ENCODE measurements around the gene GRIN3A.
"Not testable (repeated sequence)": the region's sequence is repeated elsewhere in the genome, so short reads cannot be mapped to it uniquely, and the experiment has no call there.

Gene GRIN3A

DNA sequence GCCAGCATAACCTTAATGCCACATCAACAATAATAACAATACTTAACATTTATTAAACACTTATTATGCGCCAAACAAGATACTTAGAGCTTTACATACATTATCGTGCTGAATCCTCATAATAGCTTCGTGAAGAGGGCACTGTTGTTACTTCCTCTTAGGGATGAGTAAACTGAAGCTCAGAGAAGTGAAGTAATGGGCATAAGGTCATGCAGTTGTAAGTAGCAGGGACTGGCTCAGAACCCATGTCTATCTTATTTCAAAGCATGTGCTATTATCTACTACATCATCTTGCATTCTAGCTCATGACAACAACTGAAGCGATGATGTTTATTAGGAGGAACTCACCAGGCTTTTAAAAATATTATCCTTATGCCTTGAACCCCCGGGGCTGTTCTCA, 108.8 kb downstream of the GRIN3A start:
- no peak for DNase-seq

DNA sequence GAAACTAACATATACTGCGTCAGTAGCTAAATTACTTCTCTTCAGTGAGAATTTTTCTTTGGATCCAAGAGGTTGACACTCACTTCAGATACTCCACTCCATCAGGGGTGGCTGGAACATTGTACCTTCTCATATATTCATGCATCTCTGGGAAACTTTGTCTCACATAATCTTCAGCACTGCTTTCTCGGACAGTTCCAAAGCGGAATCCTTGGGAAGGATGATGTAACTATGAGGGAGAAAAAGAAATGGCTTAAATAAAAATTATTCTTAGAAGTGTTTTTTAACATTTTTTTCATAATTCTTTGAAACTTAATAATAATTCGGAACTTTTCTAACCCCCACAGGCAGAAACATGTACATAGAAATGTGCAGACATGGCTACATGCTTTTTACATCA, 110.3 kb downstream of the GRIN3A start:
- no peak for DNase-seq

DNA sequence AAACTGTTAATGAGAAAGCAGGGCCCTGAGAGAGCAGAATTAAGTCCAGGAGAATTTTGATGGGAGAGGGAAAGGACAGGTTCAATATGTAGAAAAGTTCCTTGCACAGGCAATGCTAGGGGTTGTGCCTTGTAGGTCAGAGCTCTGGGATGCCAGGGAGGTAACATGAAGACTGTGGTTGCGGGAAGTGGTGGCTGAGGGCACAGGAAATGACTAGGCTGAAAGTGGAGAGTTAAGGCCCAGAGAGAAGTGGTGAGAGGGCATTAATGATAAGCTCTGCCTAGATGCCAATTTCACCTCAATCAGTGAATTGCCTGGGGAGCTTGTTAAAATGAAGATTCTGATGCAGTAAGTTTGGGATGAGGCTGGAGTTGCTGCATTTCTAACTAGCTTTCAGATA, 112.2 kb downstream of the GRIN3A start:
- no peak for DNase-seq

DNA sequence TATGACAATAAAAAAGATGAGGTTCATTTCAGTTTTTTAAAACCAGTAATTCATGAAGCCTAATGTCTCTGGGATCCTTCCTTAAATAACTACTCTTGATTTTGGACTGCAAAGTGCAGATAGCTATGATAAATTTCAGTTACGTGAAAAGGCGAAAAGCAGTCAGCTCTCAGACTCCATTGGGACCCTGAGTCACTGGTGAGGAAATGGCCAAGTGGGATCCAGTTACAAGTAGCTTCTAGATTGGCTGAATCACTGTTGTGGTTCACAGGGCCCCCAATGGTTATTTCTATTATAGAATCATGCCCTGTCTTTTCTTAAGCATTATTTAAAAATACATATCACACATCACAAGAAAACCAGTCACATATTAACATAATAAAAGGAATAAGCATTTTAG, 112.6 kb downstream of the GRIN3A start:
- no peak for DNase-seq

DNA sequence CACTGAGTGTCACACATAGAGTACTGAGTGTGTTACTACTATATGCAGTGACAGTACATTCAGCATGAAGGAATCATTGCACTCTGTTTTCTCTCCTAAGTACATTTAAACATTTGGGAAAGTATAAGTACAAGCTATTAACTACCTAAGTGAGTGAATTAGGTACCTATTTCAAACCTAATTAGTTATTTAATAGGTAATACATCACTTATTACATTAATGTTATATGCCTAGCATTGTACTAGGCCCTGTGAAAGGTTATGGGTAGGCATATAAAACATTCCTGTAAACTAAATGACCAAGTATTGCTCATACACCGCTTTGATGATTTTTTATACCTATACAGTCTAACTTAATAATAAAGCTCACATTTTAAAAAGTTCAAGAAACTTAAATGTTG, 118.0 kb downstream of the GRIN3A start:
- no peak for DNase-seq

DNA sequence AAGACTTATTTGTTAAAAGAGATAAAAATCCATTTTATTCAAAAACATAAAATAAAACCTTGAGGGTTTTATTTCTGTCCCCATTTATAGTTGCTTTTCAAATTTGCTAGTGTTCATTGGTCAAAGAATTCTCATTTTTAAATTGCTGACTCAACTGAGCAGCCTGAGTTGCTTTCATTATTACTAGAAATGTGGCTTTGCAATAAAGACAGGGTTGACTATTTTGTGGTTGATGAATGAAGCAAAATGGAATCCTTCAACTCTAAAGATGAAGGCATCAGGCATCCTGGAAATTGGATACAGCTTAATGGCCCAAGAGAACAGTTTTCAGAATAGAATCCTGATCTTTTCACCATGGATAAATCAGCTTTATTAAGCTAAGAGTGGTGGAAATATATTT, 119.7 kb downstream of the GRIN3A start:
- no peak for DNase-seq

DNA sequence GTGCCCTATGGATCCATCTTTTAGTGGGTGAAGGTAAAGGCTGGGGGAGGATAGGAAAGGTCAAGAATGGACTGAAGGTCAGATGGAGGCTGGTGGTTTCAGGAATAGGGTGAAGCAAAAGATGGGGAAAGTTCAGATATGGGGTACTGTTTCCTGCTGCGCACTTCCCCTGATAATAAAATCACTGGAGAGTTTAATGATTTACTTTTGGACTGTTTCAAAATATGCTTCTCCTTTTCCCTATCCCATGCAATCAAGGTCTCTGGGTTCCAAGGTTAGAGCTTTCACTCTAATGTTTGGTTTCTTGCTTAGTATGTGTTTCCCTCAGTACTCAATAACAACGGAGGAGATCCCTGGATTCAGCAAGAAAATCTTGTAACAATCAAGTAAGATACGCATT, 132.9 kb downstream of the GRIN3A start:
- DNase-seq: no peak

DNA sequence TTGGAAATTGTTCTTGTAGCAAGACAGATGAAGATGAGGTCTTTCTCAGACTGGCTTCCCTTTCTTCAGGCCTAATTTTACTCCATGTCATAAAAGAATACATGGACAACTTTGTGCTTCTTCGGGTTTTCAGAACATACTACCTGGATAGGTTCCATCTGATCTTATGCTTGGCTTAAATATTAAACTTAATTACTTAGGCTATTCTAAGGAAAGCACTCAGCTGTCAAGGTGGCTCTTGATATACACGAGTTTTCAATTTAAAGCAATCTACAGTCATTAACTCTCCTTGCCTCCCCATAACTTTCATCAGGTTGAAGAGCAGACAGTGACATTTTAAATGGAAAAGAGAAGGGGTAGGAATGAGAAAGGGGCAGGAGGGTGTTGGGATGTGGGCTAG, 134.2 kb downstream of the GRIN3A start:
- no peak for DNase-seq

DNA sequence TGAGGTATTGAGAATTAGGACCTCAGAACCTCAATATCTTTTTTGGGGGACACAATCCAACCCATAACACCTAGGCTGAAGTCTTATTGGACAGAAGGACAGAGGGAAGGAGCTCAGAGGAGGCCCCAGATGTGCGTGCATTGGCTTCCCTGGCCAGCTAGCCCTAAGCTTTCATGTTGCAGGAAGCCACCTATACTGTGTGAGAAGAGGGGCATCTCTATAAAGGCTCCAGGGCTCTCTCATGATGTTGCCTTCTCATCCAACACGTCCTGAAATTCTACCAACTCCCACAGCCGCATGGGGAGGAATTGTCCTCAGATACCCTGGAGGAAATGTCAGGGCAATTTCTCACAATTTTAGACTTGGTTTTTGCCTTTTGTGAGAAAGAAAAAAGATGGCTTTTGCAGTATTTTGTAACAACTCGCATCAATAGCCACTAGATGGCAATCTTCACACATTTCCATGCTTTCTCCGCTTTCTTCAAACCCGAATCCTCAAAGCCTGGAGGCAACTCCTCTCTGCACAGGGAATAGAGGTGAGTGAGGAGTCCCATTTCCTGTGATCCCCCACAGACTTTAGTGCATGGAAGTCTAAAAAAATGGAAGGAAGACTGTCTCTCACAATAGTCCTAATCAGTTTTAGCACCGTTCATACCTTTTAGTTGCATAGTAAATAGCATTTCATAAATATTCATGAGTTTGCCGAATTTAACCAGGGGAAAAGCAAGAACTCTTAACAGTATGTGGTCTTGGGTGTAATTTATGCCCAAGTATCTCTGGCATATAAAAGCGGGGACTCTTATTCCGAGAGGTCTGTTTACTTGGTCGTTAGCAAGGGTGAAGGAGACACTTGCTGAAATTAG, 136.3 kb downstream of the GRIN3A start:
- no peak for DNase-seq

DNA sequence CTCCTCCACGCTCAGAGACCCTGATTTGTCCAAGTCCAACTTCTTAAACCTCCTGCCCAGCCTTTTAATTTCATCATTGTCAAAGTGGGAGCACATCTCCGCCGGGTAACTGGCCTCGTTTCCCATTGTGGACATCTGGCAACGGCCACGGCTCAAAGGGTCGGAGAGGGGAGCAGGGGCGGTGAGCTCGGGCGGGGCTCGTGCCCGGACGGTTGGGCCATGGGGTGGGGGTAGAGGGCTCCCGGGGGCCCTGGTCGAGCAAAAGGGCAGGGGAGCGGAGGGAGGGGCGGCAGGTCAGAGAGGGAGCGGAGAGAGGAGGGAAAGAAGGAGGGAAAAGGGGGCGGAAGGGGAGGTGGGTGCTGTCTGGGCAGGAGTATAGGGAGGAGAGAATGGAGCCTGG, 143.7 kb downstream of the GRIN3A start, which contains the start of gene PPP3R2:
Gene PPP3R2 (minus strand): TSS at position 174 of the 400 bp plus-strand sequence. CDS start 48 bp downstream, at position 126.
- DNase-seq: no peak

DNA sequence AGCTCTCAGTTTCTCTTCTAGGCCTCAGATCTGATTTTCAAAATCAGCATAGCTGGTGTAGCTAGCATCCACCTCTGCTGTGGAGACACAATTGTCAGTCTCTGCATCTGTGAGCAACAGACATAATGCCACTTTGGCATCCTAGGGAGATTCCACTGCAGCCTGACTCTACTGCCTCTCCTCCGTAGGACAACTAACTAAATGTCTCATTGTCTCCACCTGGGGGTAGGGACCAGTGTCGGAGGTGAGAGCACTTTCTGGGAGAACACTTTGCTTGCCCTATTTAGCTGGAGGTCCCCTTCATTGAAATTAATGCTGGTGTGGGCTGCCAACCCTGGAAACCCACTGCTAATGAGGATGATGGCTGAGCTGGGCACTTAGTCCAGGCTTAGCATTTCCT, 145.1 kb downstream of the GRIN3A start:
- no peak for DNase-seq

DNA sequence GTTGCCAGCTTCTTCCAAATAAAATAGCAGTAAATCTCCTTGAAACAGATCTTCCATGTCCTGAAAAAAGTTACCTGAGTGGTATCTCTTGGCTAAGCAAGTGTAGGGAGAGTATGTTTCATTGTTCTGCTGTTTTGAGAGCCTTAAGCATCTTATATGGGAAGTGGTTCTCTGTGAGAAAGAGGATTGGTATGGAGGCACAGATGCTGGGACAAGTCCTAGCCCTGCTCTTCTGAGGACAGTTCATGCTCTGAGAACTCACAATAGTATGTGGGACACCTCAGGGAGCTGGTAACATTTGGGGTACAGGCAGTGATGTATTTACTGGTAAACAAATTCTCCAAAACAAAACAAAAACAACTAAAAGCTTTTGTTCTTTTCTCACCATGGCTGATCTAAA, 145.7 kb downstream of the GRIN3A start:
- DNase-seq: no peak

DNA sequence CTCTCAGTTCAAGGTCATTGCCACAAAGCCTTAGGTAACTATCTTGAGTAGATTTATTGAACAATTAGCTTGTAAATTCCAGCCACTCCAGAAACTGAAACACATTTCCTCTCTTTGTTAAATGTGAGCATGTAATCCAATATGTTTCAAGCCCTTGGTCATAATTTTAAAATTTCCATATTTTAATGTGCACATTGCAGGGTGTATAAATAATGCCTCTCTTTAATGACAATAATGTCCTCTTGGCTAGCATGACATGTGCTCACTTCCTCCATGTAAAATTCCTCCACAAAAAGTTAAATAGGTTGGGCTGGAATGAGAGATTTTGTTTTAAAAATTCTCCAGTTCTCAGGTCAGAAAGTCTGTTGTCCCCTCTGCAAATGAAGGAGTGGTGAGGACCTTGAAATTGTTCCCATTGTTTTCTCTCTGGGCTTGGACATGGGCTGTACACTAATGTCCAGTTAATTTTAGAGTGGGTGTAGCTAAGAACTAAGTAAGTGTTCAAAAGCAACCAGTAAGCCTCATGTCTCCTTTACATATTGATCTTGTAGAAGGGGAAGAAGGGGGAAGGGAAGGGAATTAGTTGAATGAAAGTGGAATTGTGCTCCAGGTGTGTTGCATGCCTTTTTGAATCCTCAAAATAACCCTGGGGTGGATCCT, 146.5 kb downstream of the GRIN3A start:
- no peak for DNase-seq

DNA sequence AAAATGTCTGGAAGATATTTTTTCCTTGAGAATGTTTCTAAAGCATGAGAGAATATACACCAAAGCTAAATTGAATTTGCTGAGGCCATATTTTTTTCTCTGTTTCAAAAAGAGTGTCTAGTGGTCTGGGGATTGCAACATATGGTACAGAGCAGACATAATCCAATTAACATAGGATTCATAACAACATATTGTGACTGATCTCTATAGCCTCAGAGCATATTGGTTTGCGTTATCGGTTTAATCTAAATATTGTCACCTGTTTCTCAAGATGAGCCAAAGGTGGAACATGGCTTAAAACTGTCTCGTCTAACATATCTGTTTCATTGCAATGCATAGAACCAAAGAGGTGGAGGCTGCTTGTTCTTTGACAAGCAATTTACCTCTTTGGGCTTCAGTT, 147.5 kb downstream of the GRIN3A start:
- DNase-seq: no peak

DNA sequence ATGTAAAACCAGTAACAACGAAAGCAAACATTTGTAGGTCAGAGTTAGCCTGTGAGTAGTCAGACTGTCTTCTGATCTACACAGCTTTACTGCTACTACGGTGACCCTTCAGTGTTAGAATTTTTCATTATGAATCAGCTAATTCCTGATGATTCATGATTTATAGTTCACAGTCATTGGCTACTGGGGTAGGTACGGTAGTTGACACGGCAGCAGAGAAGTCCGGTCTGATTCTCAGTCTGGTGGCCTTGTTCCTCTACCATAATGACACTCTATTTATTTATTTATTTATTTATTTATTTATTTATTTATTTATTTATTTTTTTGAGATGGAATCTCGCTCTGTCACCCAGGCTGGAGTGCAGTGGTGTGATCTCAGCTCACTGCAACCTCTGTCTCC, 148.4 kb downstream of the GRIN3A start:
- not testable (repeated sequence) for DNase-seq

DNA sequence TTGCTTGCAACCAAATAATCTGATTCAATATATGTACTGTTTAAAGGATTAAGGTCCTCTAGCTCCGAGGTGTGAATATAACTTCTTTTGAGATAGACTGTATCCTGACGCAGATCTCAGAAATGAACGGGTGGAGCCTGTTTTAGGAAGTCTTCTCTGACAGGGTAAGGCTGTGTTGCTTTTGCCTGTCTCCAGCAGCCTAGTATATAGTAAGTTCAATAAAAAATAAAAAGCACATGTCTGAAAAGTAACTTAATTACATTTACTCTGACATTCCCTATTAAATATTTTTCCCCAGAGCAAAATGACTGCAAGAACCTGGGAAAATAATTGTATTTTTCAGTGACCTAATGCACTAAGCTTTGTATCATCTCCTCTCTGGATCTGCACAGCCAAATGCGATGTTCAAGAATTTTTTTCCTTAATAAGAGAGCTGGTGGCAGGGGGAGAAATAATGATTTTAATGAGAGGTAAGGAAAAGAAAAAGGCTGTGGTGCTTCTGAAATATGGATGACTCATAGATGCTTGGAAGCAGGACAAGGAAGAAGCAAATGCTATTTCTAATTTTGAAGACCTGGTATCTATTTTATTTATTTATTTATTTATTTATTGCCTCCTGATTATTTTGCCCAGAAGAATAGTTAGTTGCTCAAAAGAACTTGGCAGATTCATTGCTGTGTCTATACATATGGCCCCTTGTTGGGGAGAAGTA, 151.0 kb downstream of the GRIN3A start:
- no peak for DNase-seq

DNA sequence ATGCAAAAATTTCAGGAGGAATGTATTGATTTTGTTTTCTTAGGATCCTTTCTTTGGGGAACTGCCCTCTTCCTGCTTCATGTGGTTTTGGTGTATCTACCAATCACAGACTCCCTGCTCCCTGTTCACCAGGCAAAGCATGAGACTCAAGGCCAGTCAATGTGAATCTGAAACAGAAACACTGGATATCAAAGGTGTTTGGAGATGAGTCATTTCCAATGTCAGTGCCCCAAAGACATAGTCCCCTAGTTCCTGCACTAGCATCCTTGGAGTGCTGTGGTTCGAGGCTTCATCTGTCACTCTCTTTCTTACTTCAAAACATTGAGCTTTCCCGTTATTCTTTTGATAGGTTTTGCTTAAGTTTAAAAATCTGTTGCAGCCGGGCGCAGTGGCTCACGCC, 151.8 kb downstream of the GRIN3A start:
- DNase-seq: no peak

DNA sequence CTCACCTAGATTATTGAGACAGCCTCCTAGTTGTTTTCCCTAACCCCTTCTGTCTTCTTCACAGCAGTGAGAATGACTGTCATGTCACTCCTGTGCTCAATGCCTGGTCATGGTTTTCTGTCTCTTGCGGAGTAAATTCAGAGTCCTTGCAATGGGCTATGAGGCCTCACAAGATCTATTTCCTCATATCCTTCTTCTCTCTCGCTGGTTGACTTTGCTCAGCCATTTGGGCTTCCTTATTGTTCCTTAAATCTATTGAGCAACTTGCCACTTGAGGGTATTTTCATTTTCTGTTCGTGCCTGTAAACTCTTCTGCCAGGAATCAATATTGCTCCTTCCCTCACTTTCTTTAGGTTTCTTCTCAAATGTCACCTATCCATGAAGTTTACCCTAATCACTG, 152.7 kb downstream of the GRIN3A start:
- no peak for DNase-seq

DNA sequence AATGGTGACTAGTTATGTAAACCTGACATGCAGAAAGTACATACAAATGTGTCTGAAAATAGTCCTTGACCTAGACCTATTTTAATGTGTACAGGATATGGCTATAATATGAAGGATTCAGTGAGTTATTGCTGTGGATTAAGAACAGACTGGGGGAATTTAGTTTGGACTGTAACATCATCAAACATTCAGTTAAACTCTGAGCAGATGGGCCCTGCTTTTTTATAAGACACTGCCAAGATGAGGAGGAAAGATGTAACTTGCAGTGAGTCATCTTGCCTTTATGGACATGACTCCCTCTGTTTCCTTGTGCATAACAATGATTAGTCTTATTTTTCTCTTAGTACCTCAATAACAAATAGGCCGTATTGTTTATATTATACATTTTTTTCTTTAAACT, 155.9 kb downstream of the GRIN3A start:
- no peak for DNase-seq

DNA sequence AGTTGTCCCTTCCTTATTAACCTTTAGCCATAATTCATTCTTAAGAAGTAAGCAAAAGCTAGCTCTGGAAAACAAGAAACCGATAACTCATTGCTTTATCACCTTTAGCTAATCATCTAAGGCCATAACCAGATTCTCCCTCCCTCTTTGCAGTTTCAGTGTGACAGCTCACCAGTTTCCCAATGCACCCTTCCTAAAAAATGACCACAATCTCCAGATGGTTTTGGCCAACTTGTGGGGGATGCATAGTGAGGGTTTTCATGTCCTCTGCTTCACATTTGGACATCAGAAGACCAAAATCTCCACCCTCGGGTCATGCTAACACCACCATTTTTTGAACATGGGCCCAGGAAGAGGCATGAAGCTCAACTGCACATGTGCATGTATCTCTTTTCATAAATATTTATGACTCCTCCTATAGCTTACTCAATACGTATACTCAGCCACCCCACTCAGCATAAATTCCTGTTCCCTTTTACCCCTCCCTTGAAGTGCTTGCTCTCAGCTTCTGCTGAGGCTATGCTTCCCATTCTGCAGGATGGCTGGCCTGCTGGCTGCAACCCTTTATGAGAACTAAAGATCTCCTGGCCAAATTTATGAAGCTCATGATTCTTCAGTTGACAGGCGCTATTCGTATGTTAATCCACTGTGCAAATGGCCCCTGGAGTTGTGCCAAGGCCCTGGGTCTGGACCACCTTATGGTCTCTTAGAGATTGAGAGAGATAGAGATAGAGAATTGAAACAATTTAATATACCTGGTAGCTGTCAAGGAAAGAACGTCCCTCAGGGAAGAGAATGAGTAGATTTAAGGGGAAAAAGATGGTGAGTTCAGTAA, 158.5 kb downstream of the GRIN3A start:
- DNase-seq: no peak

DNA sequence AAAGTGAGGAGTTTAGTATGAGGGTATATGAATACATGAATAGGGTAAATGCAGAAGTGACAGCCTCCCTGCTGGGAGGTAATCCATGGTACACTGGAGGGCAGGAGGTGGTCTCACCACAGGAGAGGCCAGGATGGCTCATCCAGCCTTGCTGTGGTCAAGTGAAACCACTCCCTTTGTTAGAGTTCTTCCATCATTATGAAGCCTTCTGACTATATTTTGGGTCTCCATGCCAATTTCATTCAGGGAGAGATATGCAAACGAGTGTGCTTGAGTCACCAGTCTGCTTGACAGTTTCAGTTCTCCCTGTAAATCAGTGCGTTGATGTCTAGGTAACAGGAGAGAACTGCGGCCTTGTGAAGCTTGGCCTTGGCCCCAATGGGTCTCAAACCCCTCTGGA, 160.1 kb downstream of the GRIN3A start:
- no peak for DNase-seq

DNA sequence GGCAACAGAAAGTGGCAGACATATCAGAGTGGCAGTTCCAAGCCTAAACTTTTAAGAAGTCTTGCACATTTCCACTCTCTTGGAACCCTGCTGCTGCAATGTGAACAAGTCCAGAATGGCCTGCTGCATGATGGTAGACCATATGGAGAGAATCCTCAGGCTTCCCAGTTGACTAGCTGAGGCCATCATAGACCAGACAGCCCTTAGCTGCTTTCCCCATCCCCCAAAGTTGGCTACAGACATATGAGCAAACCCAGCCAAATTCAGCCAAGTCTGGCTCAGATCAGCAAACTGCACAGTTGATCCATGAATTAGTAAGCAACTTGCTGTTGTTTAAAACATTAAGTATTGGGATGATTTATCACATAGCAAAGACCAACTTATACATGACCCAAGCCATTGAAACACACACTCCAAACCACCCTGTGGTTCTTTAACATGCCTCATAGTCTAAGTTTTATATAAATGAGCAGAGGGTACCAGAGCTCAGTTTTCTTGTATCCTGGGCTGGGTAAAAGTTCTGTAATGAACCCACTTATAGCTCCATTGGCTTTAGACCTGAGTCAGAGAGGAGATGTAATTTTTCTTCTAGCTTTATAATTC, 163.6 kb downstream of the GRIN3A start:
- no peak for DNase-seq

DNA sequence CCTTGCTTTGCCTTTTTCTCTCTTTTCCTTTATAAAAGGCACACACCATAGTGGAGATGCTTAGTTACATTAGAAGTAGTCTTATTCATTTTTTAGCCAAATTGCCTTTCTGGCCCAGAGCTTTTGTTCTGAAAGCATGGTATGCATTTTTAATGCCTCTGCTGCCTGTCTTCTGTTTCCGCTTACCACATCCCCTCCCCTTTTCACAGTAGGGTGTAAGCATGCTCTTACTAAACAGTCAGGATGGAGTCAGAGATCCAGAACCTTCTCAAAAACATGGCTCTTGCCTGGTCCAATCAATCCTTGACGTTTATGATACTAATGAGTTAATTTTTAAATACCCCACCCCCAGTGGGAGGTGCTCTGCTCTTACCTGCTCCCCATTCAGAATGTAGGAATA, 166.1 kb downstream of the GRIN3A start:
- no peak for DNase-seq

Measured in activated gamma-delta T cell treated with Interleukin-2 at 50 U/mL for 16 hours (primary cell).